ENCODE results near the gene CTCFL. TPM values are rescaled to one million over a fixed set of nuclear protein-coding genes. Genes with fewer than 3 reads are reported as not detected.

Gene CTCFL
- total RNA-seq, 1 experiment from 2014 or later, result 8.2 TPM

- no peaks in the 10 kb centered on the region for H3K36me3 ChIP-seq (replicated peaks; ENCODE audit: control insufficient read depth, insufficient read depth, low read length)
- H3K27me3 ChIP-seq (ENCODE audit: control insufficient read depth, insufficient read depth, low read length), result no peaks in the 10 kb centered on the region
- H3K4me3 ChIP-seq (ENCODE audit: insufficient read depth, low read depth, low read length), result no peak overlapping the region
- no peak for DNase-seq
Observed at GRCh38 chr20:57548177-57549058, 23.5 kb upstream of the CTCFL start.

GRCh38 chr20:57546956-57547649, 22.2 kb upstream of the CTCFL start:
- no peak for DNase-seq
- Histone ChIP-seq H3K36me3 (replicated peaks; ENCODE audit: control insufficient read depth, insufficient read depth, low read length) (no peaks in the 10 kb centered on the region), H3K4me3 (ENCODE audit: insufficient read depth, low read depth, low read length) (no peak overlapping the region), H3K27me3 (ENCODE audit: control insufficient read depth, insufficient read depth, low read length) (no peaks in the 10 kb centered on the region)

- no peak for DNase-seq
- Histone ChIP-seq H3K36me3 (replicated peaks; ENCODE audit: control insufficient read depth, insufficient read depth, low read length) (no peaks in the 10 kb centered on the region), H3K4me3 (ENCODE audit: insufficient read depth, low read depth, low read length) (no peak overlapping the region), H3K27me3 (ENCODE audit: control insufficient read depth, insufficient read depth, low read length) (no peaks in the 10 kb centered on the region)
Observed at GRCh38 chr20:57545927-57546662, 21.2 kb upstream of the CTCFL start.

- no peaks in the 10 kb centered on the region for H3K36me3 ChIP-seq (replicated peaks; ENCODE audit: control insufficient read depth, insufficient read depth, low read length)
- H3K4me3 ChIP-seq (ENCODE audit: insufficient read depth, low read depth, low read length), result no peak overlapping the region
- no peaks in the 10 kb centered on the region for H3K27me3 ChIP-seq (ENCODE audit: control insufficient read depth, insufficient read depth, low read length)
- no peak for DNase-seq
Observed at GRCh38 chr20:57544838-57545564, 20.1 kb upstream of the CTCFL start.

GRCh38 chr20:57543754-57544153, 18.8 kb upstream of the CTCFL start:
- no peaks in the 10 kb centered on the region for H3K27me3 ChIP-seq (ENCODE audit: control insufficient read depth, insufficient read depth, low read length)
- DNase-seq, result no peak
- no peak overlapping the region for H3K4me3 ChIP-seq (ENCODE audit: insufficient read depth, low read depth, low read length)
- no peaks in the 10 kb centered on the region for H3K36me3 ChIP-seq (replicated peaks; ENCODE audit: control insufficient read depth, insufficient read depth, low read length)

DNA sequence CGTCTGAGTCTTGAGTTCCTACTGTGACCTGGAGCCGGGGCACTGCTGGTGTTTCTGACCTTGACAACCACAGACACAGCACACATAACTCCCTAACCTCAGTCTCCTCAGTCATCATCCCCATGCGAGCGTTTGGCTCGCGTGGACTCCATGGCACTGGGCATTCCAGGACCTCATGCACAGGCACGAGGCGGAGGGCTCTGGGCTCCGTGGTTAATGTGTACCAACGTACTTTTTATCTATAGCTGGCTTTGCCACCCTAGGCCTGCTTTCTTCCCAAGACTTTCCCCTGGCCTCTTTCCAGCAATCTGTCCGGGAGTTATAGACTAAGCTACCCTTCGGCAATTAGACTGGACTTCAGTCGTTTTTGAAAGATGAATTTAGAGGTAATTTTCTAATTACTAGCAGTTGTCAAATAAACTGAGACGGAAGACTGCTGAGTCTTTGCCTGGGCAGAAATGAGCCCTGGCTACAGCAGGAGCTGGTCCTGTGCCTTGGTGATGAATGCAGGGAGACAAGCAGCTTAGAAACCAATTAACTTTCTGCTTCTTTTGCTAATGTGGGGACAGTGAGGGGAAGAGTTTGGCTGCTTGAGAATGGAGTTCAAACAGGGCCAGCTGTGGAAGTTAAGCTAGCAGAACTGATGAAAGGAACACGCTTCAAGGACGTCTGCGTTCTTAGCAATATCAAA, 16.1 kb upstream of the CTCFL start:
- Histone ChIP-seq H3K27me3 (ENCODE audit: control insufficient read depth, insufficient read depth, low read length) (no peaks in the 10 kb centered on the region), H3K4me3 (ENCODE audit: insufficient read depth, low read depth, low read length) (no peak overlapping the region), H3K36me3 (replicated peaks; ENCODE audit: control insufficient read depth, insufficient read depth, low read length) (no peaks in the 10 kb centered on the region)
- DNase-seq, result no peak

GRCh38 chr20:57539889-57540288, 14.9 kb upstream of the CTCFL start:
- Histone ChIP-seq H3K27me3 (ENCODE audit: control insufficient read depth, insufficient read depth, low read length) (no peaks in the 10 kb centered on the region), H3K4me3 (ENCODE audit: insufficient read depth, low read depth, low read length) (no peak overlapping the region), H3K36me3 (replicated peaks; ENCODE audit: control insufficient read depth, insufficient read depth, low read length) (no peaks in the 10 kb centered on the region)
- DNase-seq, result no peak

GRCh38 chr20:57537822-57538221, 12.9 kb upstream of the CTCFL start:
- H3K36me3 ChIP-seq (replicated peaks; ENCODE audit: control insufficient read depth, insufficient read depth, low read length), result no peaks in the 10 kb centered on the region
- no peak for DNase-seq
- H3K4me3 ChIP-seq (ENCODE audit: insufficient read depth, low read depth, low read length), result no peak overlapping the region
- no peaks in the 10 kb centered on the region for H3K27me3 ChIP-seq (ENCODE audit: control insufficient read depth, insufficient read depth, low read length)

DNA sequence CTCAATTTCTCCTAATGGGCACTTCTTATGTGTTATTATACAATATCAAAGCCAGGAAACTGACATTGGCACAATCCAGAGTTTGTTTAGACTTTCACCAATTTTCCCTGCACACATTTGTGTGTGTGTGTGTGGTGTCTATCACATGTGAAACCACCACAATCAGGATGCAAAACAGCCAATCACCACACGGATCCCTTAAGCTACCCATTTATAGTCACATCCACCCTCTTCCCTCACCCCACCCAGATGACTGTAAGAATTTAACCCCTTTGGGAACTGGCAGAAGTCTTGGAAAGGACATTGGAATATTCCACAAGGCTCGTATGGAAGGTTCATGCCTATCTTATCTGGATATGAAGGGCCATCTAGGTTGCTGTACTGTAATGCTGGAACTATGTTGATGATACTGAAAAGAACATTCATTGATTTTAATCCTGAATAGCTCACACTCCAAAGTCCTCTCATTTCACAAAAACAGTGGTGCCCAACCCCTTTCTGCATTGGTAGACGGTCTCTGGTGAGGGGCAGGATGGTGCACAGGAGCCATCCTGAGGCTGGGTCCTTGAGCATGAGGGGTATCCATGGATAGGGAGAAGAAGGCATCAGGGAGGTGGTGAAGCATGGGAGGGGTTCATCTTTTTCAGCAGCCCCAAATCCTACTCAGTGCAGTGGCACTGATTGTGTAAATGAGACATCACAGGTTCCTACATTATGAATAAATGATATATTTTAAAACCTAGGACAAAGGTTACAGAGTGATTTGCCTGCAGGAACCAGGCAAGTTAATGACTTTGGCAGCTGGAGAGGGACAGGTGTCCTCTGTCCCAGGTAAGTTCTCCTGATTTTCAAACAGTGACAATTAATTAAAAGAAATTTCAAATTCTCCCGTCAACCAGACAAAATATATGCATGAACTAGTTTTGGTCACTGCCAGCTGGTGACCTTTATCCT, 12.1 kb upstream of the CTCFL start:
- Histone ChIP-seq H3K36me3 (replicated peaks; ENCODE audit: control insufficient read depth, insufficient read depth, low read length) (no peaks in the 10 kb centered on the region), H3K4me3 (ENCODE audit: insufficient read depth, low read depth, low read length) (no peak overlapping the region), H3K27me3 (ENCODE audit: control insufficient read depth, insufficient read depth, low read length) (no peaks in the 10 kb centered on the region)
- no peak for DNase-seq

DNA sequence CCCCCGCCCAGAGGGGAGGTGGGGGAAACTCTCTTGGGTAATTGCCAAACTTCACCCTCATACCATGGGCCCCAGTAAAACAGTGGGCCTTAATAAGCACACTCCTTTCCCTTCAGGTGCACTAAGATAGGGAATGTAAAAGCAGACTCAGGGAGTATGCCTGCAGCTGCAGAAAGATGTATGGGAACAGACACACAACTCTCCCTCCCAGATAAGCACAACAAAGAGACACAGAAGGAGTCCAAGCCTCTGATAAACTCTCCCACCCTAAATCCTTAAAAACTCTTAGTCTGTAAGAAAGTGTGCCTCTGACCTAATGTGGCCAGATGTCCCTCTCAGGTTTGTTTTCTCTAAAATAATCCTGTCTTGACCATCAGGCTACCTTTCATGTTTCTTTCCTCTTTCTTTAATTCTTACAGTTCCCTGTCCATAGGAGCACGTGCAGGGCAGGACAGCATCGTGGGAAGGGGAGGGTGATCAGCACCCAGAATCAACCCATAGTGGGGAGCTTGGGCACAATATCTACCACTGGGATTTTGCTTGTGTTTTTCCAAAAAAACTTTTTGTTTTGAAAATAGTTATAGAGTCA, 11.3 kb upstream of the CTCFL start:
- Histone ChIP-seq H3K4me3 (ENCODE audit: insufficient read depth, low read depth, low read length) (no peak overlapping the region), H3K36me3 (replicated peaks; ENCODE audit: control insufficient read depth, insufficient read depth, low read length) (no peaks in the 10 kb centered on the region), H3K27me3 (ENCODE audit: control insufficient read depth, insufficient read depth, low read length) (no peaks in the 10 kb centered on the region)
- DNase-seq, result no peak

DNA sequence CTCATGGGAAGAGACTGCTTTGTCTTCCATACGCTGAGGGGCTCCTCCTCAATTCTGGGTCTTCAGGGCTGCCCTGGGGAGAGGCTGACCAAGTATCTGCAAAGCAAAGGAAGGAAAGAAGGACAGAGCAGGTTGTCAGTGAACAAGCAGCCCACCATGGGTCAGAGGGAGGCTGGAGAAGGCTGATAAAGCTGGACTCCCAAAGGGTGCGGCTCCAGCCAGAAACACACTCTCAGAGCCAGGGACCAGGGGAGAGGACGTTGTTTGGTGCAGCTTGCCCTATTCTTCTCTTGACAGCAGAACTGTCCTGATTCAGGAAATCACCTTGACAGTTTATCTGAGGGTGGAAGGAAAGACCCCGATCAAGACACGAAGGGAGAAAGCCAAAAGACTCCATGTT, 10.4 kb upstream of the CTCFL start:
- no peaks in the 10 kb centered on the region for H3K27me3 ChIP-seq (ENCODE audit: control insufficient read depth, insufficient read depth, low read length)
- H3K4me3 ChIP-seq (ENCODE audit: insufficient read depth, low read depth, low read length), result no peak overlapping the region
- H3K36me3 ChIP-seq (replicated peaks; ENCODE audit: control insufficient read depth, insufficient read depth, low read length), result no peaks in the 10 kb centered on the region
- DNase-seq, result no peak

- Histone ChIP-seq H3K4me3 (ENCODE audit: insufficient read depth, low read depth, low read length) (no peak overlapping the region), H3K27me3 (ENCODE audit: control insufficient read depth, insufficient read depth, low read length) (no peaks in the 10 kb centered on the region), H3K36me3 (replicated peaks; ENCODE audit: control insufficient read depth, insufficient read depth, low read length) (no peaks in the 10 kb centered on the region)
- DNase-seq, result no peak
Observed at GRCh38 chr20:57532104-57532503, 7.2 kb upstream of the CTCFL start.

Data from H7 (cell line).